KMS-11 (cell line): ENCODE data around the gene POLR1H.
A peak's percentile ranks its signal among the peaks of the same experiment; 100 is the strongest.

ENCODE experiments used
- H2AFZ ChIP-seq: fragments of 200-600 bp; sonication (generic); 2 replicates; pipeline ENCODE4 v1.6.1; 2016; ENCODE audit warnings: antibody characterized with exemption, mixed run types, low read depth
- H3K27ac ChIP-seq: fragments of 200-600 bp; sonication (generic); 2 replicates; pipeline ENCODE4 v1.6.1; 2016; ENCODE audit warnings: mild to moderate bottlenecking, mixed run types
- H3K27me3 ChIP-seq: fragments of 200-600 bp; sonication (generic); 2 replicates; pipeline ENCODE4 v1.6.1; 2017; ENCODE audit warnings: mild to moderate bottlenecking, low read depth, mixed run types, moderate library complexity; ENCODE audit not compliant: insufficient read depth
- H3K36me3 ChIP-seq: fragments of 200-600 bp; sonication (generic); 2 replicates; pipeline ENCODE4 v1.6.1; 2017; ENCODE audit warnings: mild to moderate bottlenecking, mixed run types; ENCODE audit not compliant: insufficient read depth
- H3K4me1 ChIP-seq: fragments of 200-600 bp; sonication (generic); 2 replicates; pipeline ENCODE4 v1.6.1; 2016; ENCODE audit warnings: mild to moderate bottlenecking, low read depth, mixed run types; ENCODE audit not compliant: poor library complexity, severe bottlenecking
- H3K4me2 ChIP-seq: fragments of 200-600 bp; sonication (generic); 2 replicates; pipeline ENCODE4 v1.7.0; 2016; ENCODE audit warnings: mild to moderate bottlenecking, mixed run types
- H3K4me3 ChIP-seq: fragments of 200-600 bp; sonication (generic); IDR thresholded peaks from 2 replicates; pipeline ENCODE4 v1.6.1; 2017; ENCODE audit warnings: low read depth, low read length, mixed read lengths; ENCODE audit not compliant: insufficient read depth
- H3K79me2 ChIP-seq: fragments of 200-600 bp; sonication (generic); 2 replicates; pipeline ENCODE4 v1.6.1; 2016; ENCODE audit warnings: low read depth, mixed run types; ENCODE audit not compliant: insufficient read depth
- H3K9ac ChIP-seq: fragments of 200-600 bp; sonication (generic); 2 replicates; pipeline ENCODE4 v1.6.1; 2016; ENCODE audit warnings: mild to moderate bottlenecking, mixed run types
- H4K20me1 ChIP-seq: fragments of 200-600 bp; sonication (generic); 2 replicates; pipeline ENCODE4 v1.6.1; 2016; ENCODE audit warnings: mild to moderate bottlenecking, mixed run types; ENCODE audit not compliant: insufficient read depth
- TF ChIP-seq, protein P1 (sequence below): fragments of 200-600 bp; sonication (generic); conservative IDR thresholded peaks from 2 replicates; pipeline ENCODE4 v1.6.1; 2017; ENCODE audit warnings: low read depth, mild to moderate bottlenecking, antibody characterized with exemption, low read length, moderate library complexity, mixed read lengths

The POLR1H gene

GRCh38 chr6:30074331-30075093 lies 13.4 kb downstream of the POLR1H start:
- TF ChIP-seq, protein P1, sequence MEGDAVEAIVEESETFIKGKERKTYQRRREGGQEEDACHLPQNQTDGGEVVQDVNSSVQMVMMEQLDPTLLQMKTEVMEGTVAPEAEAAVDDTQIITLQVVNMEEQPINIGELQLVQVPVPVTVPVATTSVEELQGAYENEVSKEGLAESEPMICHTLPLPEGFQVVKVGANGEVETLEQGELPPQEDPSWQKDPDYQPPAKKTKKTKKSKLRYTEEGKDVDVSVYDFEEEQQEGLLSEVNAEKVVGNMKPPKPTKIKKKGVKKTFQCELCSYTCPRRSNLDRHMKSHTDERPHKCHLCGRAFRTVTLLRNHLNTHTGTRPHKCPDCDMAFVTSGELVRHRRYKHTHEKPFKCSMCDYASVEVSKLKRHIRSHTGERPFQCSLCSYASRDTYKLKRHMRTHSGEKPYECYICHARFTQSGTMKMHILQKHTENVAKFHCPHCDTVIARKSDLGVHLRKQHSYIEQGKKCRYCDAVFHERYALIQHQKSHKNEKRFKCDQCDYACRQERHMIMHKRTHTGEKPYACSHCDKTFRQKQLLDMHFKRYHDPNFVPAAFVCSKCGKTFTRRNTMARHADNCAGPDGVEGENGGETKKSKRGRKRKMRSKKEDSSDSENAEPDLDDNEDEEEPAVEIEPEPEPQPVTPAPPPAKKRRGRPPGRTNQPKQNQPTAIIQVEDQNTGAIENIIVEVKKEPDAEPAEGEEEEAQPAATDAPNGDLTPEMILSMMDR, result no peak
- Histone ChIP-seq H3K4me2 (no peak overlapping the region), H3K27ac (no peak overlapping the region), H2AFZ (no peak overlapping the region), H3K36me3 (no peaks in the 10 kb centered on the region), H4K20me1 (no peaks in the 10 kb centered on the region), H3K4me1 (no peaks in the 10 kb centered on the region), H3K27me3 (no peaks in the 10 kb centered on the region; the same call in 1 of the 2 replicates), H3K9ac (no peak overlapping the region), H3K4me3 (no peak overlapping the region), H3K79me2 (no peaks in the 10 kb centered on the region)

- no peak within 1 kb of the TSS for H3K4me3 ChIP-seq
- no peak within 1 kb of the TSS for H3K9ac ChIP-seq
- TF ChIP-seq, protein P1, result no peak
- no peak within 1 kb of the TSS for H3K4me2 ChIP-seq
- H4K20me1 ChIP-seq, result no peaks in the 10 kb centered on the region
- H3K79me2 ChIP-seq, result no peaks in the 10 kb centered on the region
- no peaks in the 10 kb centered on the region; the same call in 1 of the 2 replicates for H3K27me3 ChIP-seq
- no peak within 1 kb of the TSS for H2AFZ ChIP-seq
- no peaks in the 10 kb centered on the region for H3K4me1 ChIP-seq
- no peaks in the 10 kb centered on the region for H3K36me3 ChIP-seq
- no peak within 1 kb of the TSS for H3K27ac ChIP-seq
These were observed 14.2 kb downstream of the POLR1H start, which contains the start of gene RNF39 for GRCh38 chr6:30075094-30075789. RNF39 (minus strand) TSS chr6:30075769; CDS start chr6:30075585, 184 bp downstream.

- no peak overlapping the region for H3K27ac ChIP-seq
- H3K4me1 ChIP-seq, result no peaks in the 10 kb centered on the region
- no peaks in the 10 kb centered on the region for H3K79me2 ChIP-seq
- H4K20me1 ChIP-seq, result no peaks in the 10 kb centered on the region
- no peaks in the 10 kb centered on the region for H3K36me3 ChIP-seq
- TF ChIP-seq, protein P1, result peak; percentile 48; the same call in 1 of the 2 replicates
- no peak overlapping the region for H2AFZ ChIP-seq
- no peak overlapping the region for H3K4me2 ChIP-seq
- H3K4me3 ChIP-seq, result no peak overlapping the region
- H3K9ac ChIP-seq, result no peak overlapping the region
- no peaks in the 10 kb centered on the region; the same call in 1 of the 2 replicates for H3K27me3 ChIP-seq
These were observed 15.0 kb downstream of the POLR1H start for GRCh38 chr6:30075790-30076732.

- H2AFZ ChIP-seq, result no peak overlapping the region
- no peak overlapping the region for H3K4me2 ChIP-seq
- no peaks in the 10 kb centered on the region for H3K79me2 ChIP-seq
- TF ChIP-seq, protein P1, result no peak
- H3K4me3 ChIP-seq, result no peak overlapping the region
- H3K9ac ChIP-seq, result no peak overlapping the region
- H4K20me1 ChIP-seq, result no peaks in the 10 kb centered on the region
- no peaks in the 10 kb centered on the region; the same call in 1 of the 2 replicates for H3K27me3 ChIP-seq
- no peaks in the 10 kb centered on the region for H3K36me3 ChIP-seq
- no peak overlapping the region for H3K27ac ChIP-seq
- H3K4me1 ChIP-seq, result no peaks in the 10 kb centered on the region
These were observed 16.2 kb downstream of the POLR1H start for GRCh38 chr6:30077218-30077617.
